HG03139 (cell line): ENCODE results near the gene ZNF592.
"Not testable (repeated sequence)": the region's sequence is repeated elsewhere in the genome, so short reads cannot be mapped to it uniquely, and the experiment has no call there.

Source experiments
- ATAC-seq: cut with Tn5 transposase; IDR thresholded peaks from one replicate; pipeline ENCODE4 v1.9.1; 2021; ENCODE audit not compliant: unreplicated experiment

The ZNF592 gene

GRCh38 chr15:84845631-84846030, 97.2 kb downstream of the ZNF592 start:
- not testable (repeated sequence) for ATAC-seq

GRCh38 chr15:84846269-84846668, 97.9 kb downstream of the ZNF592 start:
- no peak for ATAC-seq

- ATAC-seq = no peak
Observed at GRCh38 chr15:84847382-84847781, 99.0 kb downstream of the ZNF592 start.

- ATAC-seq = no peak
Observed at GRCh38 chr15:84852212-84852611, 103.8 kb downstream of the ZNF592 start.

GRCh38 chr15:84855136-84855535, 106.7 kb downstream of the ZNF592 start:
- ATAC-seq = no peak

GRCh38 chr15:84855765-84856164, 107.4 kb downstream of the ZNF592 start:
- ATAC-seq = no peak
